AG10803 (cell line): ENCODE results near the gene TAL2.

Experiments used
- DNase-seq: peaks from one replicate; pipeline ENCODE4 v3.0.0; 2010; ENCODE audit warnings: low read depth
- H3K4me3 ChIP-seq: 2 replicates; pipeline ENCODE4 v1.5.1; 2011; ENCODE audit warnings: mild to moderate bottlenecking, low read length, control low read depth
- TF ChIP-seq, protein P1 (sequence below): conservative IDR thresholded peaks from 2 replicates; pipeline ENCODE4 v1.5.1; 2011; ENCODE audit warnings: mild to moderate bottlenecking, low read length, control low read depth, inconsistent platforms

Gene TAL2

DNA sequence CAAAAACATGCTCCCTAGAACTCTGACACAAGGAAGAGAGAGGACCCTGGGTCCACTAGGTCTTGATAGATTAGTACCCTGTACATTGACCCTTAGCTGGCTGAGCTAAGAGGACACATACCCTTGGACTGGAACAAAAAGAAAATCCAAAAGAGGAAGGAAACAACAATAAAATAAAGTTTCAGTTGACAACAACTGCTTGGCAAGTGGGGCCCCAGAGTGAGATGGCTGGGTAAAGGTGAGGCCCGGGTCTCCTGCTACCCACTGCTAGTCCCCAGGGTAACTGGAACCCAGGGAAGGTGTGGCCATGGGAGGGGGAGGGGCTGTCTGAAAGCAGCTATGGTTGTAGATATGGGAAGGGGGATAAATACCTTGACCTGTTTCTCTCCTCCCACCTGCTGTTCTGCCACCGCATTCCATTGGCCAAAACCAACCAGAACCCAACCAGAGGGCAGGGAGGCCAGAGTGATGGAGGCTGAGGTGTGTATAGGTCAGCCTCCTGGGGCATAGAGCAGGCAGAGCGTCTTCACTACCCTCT is 11.7 kb downstream of the TAL2 start:
- H3K4me3 ChIP-seq: no peak overlapping the region
- TF ChIP-seq, protein P1, sequence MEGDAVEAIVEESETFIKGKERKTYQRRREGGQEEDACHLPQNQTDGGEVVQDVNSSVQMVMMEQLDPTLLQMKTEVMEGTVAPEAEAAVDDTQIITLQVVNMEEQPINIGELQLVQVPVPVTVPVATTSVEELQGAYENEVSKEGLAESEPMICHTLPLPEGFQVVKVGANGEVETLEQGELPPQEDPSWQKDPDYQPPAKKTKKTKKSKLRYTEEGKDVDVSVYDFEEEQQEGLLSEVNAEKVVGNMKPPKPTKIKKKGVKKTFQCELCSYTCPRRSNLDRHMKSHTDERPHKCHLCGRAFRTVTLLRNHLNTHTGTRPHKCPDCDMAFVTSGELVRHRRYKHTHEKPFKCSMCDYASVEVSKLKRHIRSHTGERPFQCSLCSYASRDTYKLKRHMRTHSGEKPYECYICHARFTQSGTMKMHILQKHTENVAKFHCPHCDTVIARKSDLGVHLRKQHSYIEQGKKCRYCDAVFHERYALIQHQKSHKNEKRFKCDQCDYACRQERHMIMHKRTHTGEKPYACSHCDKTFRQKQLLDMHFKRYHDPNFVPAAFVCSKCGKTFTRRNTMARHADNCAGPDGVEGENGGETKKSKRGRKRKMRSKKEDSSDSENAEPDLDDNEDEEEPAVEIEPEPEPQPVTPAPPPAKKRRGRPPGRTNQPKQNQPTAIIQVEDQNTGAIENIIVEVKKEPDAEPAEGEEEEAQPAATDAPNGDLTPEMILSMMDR: no peak
- no peak for DNase-seq

DNA sequence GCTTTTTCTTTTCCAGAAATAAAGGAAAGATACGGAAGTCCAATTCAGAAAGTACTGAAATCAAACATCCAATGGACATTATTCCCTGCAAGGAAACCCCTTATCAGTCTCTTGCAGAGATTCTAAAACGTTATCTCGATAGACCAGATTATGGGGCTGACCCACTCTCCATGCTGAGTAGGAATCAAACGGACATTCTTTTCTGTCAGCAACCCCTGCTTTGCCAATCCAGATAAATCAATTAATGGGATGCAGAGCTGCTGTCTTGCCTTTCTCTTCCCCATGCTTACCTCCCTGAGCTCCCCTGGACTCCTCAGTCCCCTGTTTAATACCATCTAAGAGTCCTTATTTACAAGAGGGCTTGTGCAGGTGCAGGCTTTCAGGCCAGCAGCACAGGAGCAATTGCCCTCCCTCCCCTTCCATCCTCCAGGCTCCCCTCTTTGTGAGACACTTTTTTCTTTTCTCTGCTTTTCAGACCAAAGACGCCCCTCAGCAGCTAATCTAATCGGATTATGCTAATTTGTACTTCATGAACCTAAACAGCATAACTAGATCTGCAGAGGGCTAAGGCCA is 14.2 kb downstream of the TAL2 start:
- no peak for DNase-seq
- H3K4me3 ChIP-seq: no peak overlapping the region

DNA sequence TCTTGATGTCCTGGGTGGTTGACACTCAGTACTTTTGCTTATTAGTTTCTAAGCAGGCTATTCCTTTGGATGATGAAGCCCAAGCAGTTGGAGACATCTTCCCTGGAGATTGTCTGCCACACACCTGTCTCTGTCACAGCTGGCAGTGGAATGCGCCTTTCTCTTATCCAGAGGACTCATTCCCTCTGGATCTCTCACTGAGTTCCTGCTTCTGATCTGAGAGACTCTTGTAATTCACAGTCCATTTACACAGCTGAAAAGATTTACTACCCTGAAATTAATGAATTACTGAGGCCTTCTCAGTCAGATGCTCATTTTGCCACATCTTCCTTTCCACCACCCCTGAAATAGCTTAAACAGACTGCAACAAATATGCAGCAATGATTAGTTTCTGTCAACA is 15.9 kb downstream of the TAL2 start:
- no peak for DNase-seq
- H3K4me3 ChIP-seq: no peak overlapping the region
- TF ChIP-seq, protein P1: no peak

More for the DNA sequence above, 14.2 kb downstream of the TAL2 start:
- TF ChIP-seq, protein P1: no peak

DNA sequence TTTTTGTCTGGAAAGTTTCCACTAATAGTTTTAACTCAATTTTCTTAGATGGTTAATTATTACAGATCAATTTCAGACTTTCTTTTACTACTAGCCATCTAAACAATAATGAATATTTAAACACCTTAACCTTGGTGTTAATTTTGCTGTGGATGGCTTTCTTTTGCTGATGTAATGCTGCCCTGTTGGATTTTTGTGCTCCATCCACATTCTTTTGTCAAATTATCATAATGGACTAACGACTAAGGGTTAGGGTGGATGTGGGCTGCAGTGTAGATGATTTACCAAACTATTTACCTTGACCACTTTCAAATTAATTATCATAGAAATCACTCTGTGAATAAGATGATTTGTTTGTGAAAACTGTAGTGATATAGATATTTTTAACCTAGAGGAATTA is 16.5 kb downstream of the TAL2 start:
- H3K4me3 ChIP-seq: no peak overlapping the region
- no peak for DNase-seq

DNA sequence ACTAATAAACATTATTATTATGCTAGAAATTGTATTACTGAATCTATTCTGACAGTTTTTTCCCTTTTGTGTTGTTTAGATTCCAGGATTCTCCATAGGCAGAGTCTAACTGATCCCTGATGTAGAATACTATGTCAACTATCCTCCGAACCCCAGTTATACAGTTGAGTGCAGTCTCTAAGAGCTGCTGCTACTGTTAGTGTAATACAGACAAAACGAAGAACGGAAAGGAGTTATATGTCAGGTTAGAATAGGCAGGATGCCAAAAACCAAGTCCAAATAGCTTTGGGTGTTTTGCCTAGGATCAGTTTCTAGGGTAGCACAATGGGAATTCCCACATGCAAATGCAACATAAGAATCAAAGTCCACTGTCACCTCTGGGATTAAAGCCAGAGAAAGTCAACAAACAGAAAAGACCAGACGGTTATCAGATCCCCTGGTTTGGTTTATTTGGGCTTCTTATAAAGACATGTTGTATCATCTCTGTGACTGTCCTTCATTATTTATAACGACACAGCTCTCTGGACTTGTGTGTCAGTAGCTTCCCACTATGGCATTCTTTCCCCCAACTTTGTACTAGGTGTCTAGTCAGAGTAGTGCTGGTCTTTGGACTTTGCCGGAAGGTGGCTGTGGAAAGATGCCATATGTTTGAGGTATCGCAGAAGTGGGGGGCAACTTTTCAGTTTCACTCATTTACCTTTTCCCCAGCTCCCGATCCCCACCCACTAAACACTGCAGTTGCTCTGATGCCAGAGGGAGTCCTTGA is 17.2 kb downstream of the TAL2 start:
- TF ChIP-seq, protein P1: no peak
- H3K4me3 ChIP-seq: no peak overlapping the region
- DNase-seq: no peak

More for the DNA sequence above, 16.5 kb downstream of the TAL2 start:
- TF ChIP-seq, protein P1: no peak

DNA sequence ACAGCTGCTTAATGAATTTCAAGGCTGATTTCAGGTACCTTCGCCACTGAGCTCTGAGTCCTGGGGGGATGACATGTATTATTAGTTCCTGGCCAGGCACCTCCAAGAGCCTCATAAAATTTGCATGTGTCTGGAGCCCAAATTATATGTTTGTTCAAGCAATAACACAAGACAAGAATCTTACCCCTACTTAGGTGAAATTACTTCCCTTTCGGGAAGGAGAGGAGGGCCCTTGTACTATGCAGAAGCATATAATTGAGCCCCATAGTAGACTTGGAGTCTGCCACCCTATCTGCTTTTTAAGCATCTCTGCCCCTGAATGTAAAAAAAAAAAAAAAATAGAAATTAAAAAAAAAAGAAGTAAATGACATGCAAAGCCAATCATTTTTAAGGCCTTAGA is 19.1 kb downstream of the TAL2 start:
- TF ChIP-seq, protein P1: no peak
- no peak overlapping the region for H3K4me3 ChIP-seq
- no peak for DNase-seq

DNA sequence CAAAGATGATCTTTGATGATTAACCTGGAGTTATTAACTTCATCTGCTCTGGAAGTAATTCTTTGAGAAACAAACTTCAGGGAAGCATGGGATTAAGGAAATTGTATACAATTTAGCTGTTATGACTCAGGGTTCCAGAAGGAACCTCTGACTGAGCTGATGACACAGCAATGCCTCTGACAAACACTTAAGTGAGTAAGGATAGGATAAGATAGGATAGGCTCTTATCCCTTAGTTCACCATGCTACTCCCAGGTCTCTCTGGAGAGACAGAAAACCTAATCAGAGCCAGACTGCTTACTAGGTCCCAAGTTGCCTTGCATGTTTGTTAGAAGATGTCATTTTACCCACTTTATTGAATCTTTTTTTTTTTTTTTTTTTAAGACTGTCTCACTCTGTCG is 19.5 kb downstream of the TAL2 start:
- peak; percentile 21 for DNase-seq
- TF ChIP-seq, protein P1: no peak
- no peak overlapping the region for H3K4me3 ChIP-seq
